ENCODE results near the gene SRD5A2. TPM values are rescaled to one million over a fixed set of nuclear protein-coding genes. Genes with fewer than 3 reads are reported as not detected.

Gene SRD5A2, protein sequence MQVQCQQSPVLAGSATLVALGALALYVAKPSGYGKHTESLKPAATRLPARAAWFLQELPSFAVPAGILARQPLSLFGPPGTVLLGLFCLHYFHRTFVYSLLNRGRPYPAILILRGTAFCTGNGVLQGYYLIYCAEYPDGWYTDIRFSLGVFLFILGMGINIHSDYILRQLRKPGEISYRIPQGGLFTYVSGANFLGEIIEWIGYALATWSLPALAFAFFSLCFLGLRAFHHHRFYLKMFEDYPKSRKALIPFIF
- not detected in 2 replicates for total RNA-seq

DNA sequence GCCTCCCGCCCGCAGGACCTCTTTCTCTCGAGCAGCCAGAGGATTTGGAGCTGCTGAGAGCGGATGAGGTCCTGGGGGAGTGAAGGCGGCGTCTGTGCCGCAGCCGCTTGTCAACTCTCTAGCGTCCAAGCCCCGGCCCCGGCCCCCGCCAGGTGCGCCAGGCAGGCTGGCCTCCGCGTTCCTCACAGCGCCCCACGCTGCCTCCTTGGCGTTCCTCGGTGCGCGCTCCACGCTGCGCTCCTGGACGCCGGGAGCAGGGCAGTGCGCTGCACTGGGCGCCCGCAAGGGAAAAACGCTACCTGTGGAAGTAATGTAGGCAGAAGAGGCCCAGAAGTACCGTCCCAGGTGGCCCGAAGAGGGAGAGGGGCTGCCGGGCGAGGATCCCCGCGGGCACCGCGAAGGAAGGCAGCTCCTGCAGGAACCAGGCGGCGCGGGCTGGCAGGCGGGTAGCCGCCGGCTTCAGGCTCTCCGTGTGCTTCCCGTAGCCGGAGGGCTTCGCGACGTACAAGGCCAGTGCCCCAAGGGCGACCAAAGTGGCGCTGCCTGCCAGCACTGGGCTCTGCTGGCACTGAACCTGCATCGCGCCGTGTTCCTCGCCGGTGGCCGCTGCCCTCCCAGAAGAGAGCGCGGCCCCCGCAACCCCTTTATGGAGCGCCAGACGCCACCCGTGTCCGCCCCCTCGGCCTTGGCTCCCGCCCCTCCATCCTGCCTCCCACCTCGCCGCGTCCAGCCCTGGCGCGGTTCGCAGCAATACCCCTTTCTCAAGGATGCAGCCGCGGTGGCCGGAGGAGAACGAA is at the start of gene SRD5A2:
SRD5A2 (minus strand) TSS at position 618 of the 797 bp plus-strand sequence; CDS start at position 580, 38 bp downstream.
- no peak for DNase-seq (ENCODE audit: low read depth, low spot score)

DNA sequence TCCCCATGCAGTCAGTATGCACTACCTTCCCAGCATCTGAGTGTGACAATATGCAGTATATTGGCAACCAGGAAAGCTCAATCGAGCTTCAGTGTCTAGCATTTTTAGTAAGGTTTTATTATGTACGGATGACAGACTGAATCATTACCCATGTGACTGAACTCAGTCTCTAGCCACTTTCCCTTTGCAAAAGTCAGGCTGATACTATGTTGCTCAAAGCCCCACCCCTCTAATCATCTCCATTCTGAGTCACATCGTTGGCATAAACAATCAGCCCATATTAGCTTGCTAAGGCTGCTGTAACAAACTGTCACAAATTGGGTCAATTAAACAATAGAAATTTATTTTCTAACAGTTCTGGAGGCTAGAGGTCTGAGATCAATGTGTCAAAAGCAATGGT is 25.8 kb upstream of the SRD5A2 start:
- no peak for DNase-seq (ENCODE audit: low read depth, low spot score)

DNA sequence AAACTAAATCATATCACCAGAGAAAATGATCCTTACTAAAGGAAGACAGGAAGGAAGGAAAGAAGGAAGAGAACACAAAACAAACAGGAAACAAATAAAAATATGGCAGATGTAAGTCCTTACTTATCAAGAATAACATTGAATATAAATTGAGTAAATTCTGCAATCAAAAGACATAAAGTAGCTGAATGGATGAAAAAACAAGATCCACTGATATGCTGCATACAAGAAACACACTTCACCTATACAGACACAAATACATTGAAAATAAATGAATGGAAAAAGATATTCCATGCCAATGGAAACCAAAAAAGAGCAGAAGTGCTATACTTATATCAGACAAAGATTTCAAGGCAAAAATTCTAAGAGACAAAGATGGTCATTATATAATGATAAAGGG is 18.0 kb upstream of the SRD5A2 start:
- DNase-seq (ENCODE audit: low read depth, low spot score), result no peak

DNA sequence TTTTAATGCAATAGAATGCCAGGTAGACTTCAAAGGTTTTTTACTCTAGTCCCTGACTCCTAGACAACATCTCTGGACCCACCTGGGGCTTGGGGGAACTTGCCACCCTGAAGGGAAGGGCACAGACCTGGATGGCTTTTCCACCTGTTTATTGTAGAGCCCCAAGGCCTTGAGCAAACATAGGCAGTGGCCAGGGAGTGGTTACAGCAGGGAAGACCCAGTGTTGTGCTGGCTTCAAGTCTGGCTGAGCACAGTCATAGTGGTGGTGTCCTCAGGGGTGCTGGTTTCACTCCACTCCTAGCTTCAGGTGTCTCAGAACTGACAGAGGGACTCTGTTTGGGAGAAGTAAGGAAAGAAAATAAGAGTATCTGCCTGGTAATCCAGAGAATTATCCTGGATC is 5.5 kb upstream of the SRD5A2 start:
- DNase-seq (ENCODE audit: low read depth, low spot score), result no peak

DNA sequence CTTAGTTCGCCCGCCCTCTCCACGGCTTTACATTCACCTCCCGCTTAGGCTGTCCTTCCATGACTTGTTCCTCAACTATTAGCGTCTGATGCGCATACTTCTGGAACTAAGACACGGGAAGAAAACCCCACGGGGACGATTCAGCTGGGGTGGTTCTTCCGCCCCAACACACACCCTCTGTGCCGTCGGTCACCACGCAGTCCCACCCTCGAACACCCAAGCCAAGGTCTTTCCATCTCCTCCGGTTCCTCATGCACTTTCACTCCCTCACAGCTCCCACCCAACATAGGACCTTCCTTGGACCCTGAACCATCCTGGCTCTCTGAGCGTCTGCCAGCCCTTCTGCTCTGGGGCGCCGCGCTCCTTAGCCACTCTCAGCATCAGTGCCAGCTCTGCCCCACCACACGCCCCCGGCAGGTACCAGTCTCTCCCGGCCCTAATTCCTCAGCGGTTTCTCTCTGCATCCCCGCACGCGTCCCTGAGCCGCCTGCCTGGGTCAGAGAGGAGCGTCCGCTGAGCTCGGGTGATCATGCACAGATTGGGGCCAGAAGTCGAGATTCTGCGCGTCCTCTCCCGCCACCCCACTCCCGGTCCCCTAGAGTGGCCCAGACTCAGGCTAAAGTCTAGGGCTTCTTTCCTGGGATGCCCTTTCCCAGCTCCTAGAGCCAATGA is 522 bp upstream of the SRD5A2 start:
- no peak for DNase-seq (ENCODE audit: low read depth, low spot score)

DNA sequence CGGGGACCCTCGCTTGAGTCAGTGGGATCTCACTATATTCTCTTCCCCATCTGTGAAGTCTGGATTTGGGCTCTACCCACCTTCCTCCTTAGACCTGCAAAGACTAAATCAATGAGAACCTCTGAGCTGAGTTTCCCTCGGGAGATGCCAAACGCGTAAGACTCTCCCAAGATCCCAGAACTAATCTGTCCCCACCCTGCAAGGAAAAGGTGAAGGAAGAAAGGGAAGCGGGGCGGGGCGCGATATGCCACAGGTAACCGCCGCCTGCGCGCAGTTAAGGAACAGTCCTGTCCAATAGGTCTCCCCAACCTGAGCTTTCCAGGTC is 780 bp downstream of the SRD5A2 start:
- no peak for DNase-seq (ENCODE audit: low read depth, low spot score)

DNA sequence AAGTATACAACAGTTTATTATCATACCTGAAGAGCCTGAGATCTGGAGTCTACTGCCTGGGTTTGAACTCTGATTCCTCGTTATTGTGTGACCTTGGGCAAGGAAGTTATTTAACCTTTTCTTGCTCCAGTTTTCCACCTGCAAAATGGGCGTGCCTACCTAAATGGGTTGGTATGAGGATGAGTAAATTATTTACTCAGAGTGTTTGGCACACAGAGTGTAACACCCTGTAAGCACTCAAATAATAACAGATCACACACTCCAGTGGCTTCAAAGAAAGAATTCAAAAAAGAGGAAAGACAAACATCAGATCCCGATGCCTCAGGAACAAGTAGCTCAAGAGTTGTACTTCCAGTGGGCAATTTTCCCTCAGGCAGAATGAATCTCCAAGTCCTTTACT is 2.4 kb downstream of the SRD5A2 start:
- no peak for DNase-seq (ENCODE audit: low read depth, low spot score)

DNA sequence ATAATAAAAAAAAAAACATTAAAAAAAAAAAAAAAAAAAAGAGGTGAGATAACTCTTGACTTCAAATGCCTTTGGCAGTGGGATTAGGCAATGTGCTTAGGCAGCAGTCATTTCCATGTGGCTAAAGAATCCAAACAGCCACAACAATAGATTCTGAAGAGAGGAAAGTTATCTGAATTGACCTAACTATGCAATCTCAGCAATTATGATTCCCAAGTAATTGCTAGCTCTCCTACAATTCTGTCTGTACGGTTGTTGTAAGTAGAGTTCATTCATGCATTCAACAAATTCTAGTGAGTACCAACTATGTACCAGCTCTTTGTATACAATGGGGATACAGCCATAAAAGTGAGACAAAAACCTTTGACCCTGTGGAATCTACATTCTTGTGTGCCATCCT is 3.6 kb downstream of the SRD5A2 start:
- no peak for DNase-seq (ENCODE audit: low read depth, low spot score)

DNA sequence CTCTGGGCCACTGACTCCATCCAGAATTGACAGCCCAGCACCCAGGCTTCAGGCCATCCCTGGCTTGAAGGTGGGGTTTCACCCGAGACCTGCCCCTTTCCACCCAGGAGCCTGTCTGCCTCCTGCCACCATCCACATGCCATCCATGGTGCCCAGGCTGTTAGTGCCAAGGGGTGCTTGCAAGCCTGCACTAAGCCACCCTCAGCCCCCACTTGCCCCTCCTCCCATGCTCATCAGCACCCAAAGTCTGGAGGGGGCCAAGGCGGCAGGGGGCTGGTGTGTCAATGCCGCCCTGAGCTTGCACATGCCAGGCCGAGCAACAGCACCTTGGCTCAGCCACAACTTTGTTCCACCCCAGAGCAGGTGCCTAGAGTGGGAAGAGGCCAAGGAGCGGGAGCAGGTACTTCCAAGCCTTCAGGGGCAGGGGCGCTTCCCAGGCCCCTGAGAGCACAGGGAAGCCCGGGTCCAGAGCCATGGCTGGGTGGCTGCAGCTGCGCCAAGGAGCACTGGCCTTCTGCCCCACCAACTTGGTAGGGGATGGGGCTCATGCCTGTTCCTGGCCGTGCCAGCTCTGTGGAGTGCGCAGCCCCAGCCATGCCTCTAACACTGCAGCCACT is 12.0 kb downstream of the SRD5A2 start:
- DNase-seq (ENCODE audit: low read depth, low spot score), result no peak

DNA sequence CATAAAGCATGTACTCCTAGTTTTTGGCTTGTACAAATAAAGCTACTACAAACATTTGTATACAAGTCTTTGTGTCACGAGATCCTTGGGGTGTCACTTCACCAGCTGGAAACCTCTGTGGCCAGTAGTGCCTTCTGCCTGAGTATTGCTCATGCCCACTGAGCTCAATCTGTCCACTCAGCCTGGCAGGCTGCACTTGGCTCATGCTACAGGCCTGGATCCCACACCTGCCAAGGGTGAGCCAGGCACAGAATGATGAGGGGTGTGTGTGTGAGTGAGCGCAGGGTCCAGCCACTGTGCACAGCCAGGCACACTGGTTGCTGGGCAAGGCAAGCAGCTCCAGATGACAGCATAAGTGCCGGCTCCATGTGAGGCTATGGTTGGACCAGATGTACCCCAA is 13.1 kb downstream of the SRD5A2 start:
- DNase-seq (ENCODE audit: low read depth, low spot score), result no peak

DNA sequence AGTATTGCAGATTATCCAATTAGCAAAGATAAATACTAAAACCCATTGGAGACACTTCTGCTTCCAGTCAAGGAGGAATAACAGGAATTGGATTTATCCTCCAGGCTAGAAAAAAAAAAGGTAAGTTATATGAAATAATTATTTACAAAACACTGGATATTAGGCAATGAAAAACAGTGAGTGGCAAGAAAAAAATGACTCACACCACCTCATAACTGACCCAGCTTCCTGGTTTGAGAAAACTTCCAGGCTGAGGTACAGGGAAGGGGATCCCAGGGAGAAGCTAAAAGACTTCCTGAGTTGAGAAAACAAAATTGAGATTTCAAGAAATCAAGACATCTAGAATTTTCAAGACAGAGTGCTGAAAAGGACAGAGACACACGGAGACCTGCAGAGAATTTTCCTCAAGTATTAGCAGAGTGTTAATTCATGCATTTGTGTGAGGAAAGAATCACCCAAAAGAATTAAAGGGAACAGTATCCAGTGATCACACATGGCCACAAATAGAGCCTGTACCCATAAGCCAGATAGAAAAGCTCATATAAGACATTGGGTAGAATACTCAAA is 17.4 kb downstream of the SRD5A2 start:
- DNase-seq (ENCODE audit: low read depth, low spot score), result no peak

DNA sequence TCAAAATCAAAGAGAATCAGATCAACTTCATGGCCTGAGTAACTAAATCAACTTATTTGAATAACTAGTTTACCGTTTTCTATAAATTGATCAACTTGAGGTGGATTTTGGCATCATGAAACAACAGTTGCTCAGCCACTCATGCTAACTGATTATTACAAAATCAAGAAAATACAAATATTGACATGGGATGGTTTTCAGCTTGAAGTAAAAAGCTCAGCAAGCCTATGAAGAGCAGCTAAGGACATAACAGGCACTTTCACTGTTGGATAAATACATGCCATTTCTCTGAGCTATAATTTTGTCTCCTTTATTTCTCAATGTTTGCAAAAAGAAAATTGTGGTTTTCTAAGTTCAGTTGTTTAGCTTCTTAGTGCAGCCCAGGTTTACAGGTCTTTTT is 18.9 kb downstream of the SRD5A2 start:
- no peak for DNase-seq (ENCODE audit: low read depth, low spot score)

DNA sequence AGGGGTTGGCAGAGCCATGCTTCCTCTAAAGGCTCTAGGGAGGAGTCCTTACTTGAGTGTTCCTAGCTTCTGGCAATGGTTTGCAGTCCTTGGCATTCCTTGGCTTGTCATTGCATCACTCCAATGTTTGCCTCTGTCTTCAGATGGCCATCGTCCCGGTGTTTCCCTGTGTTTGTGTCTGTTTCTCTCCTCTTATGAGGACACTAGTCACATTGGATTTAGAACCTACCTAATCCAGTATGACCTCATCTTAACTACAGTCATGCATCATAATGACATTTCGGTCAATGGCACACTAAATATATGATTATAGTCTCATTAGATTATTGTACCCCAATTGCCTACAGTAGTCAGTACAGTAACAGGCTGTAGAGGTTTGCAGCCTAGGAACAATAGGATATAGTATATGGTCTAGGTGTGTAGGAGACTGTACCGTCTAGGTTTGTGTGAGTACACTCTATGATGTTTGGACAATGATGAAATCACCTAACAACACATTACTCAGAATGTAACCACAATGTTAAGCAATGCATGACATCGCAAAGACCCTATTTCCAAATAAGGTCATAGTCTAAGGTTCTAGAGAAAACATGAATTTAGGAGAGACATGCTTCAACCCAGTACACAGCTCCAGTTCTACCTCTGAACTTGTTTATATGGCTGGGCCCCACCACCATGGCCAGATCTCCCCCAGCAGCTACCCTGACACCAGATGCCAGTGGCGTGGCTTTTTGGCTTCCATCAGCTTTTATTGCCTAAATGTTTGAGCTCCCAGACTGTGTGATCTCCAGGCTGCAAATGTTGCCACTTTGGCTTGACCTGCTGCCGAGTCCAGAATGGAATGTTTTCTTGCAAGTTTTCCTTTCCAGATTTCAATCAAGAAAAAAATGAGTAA is 22.1 kb downstream of the SRD5A2 start:
- DNase-seq (ENCODE audit: low read depth, low spot score), result no peak

DNA sequence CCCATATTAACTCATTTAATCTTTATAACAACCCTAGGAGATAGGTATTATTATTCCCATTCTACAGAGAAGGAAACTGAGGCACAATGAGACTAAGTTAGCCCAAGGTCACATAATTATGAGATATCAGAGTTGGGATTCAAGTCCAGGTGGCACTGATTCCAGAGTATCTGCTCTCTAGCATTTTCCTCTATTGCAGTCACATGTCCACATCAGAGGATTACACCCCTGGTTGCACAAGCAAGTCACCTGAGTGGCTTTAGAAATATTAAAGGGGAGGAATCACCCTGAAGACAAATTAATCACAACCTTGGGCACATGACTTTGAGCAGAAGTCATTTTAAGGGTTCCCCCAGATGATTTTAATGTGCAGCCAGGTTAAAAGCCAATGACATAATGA is 23.8 kb downstream of the SRD5A2 start:
- no peak for DNase-seq (ENCODE audit: low read depth, low spot score)

DNA sequence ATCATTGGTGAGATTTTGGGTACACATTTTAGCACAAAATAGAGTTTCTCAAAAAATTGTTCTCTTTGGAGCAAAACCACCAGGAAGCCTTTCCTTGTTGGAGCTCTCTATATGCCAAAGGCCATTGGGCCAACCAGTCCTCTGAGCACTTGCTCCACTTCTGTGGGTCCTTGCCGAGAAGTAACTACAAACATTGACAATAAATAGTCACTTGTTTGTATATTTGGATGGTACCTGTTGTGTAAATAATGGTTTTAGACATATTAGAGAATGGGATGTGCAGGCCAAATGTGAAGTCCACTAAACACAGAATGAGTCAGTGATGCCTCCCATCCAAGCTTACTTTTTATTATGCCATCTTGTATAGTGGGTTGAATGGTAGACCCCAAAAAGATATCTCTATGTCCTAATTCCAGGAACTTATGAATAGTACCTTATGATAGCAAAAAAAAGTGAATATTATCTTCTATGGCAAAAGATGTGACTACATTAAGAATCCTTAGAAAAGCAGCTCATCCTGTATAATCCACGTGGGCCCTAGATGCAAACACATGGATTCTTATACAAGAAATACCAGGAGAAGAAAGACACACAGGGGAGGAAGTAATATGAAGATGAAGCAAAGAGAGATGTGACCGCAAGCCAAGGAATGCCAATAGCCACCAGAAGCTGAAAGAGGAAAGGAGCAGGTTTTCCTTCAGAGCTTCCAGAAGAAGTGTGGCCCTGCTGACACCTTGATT is 24.6 kb downstream of the SRD5A2 start:
- no peak for DNase-seq (ENCODE audit: low read depth, low spot score)

DNA sequence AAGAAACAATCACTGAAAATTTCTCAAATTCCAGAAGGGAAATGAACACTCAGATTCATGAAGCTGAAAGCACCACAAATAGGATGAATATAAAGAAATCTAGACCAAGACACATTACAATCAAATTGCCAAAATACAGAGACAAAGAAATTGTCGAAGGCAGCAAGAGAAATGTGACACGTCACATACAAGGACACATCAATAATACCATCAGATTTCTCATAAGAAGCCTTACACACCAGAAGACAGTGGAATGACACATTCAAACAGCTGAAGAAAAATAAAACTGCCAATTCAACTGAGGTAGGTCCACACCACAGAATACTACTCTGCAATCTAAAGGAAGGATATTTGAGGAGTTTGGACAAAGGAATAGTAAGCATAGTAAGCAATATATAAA is 27.4 kb downstream of the SRD5A2 start:
- DNase-seq (ENCODE audit: low read depth, low spot score), result no peak

DNA sequence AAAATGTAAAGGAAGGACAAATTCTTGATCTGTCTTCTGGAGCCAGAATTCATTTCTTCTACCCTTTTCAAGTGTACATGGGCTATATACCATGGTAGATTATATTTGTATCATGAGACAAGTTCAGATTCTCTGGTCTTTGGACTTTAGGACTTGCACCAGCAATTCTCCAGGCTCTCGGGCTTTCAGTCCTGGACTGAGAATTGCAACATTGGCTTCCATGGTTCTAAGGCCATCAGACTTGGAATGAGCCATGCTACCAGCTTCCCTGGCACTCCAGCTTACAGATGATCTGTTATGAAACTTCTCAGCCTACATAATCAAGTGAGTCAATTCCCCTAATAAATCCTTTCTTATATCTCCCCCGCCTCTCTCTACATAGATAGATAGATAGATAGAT is 33.3 kb downstream of the SRD5A2 start:
- no peak for DNase-seq (ENCODE audit: low read depth, low spot score)

DNA sequence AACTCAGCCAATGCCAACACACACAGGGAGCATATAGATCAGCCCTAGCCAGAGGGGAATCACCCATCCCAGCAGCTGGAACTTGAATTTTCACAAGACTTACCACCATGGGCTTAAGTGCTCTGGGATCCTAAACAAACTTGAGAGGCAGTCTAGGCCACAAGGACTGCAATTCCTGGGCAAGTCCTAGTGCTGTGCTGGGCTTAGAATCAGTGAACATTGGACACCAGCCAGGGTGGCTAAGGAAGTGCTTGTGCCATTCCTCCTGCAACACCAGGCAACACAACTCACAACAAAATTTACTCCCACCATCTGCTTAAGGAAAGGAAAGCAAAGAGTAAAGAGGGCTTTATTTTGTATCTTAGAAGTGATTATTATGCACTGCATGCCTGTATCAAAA is 38.9 kb downstream of the SRD5A2 start:
- DNase-seq (ENCODE audit: low read depth, low spot score), result no peak

DNA sequence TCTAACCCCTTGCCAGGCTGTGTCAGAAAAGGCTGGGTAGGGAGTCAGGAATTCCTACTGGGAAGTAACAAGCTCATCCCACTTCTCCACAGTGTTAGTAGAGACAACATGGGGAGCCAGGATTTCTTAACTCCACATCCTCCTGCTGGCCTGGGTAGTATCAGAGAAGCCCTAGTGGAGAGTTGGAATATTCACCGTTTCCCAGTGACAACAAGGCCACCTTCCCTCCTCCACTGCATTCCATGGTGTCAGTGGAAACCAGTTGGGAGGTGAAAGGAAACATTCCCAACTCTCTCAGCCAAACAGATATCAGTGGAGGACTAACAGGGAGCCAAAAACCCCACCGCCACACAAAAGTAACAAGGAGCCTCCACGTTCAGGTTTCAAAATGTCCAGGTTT is 41.2 kb downstream of the SRD5A2 start:
- DNase-seq (ENCODE audit: low read depth, low spot score), result no peak

DNA sequence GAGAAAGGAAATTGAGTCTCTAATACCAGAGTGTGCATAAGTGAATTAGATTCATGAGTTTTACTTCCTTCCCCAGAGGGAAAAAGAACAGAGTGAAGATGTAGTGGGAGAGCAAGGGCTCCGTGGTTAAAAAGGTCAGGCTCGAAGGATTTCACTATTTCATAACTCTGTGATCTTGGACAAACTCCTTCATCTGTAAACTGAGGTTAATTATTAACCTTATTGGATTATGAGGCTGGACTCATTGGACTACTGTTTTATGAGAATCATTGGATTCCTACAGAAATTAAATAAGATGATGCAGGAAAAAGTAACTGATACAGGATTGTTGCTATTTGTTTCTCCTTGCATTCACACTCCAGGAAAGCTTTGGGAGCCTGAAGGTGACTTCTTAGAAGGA is 45.0 kb downstream of the SRD5A2 start:
- no peak for DNase-seq (ENCODE audit: low read depth, low spot score)
